ENCODE data around the gene STRADA. TPM values are rescaled to one million over a fixed set of nuclear protein-coding genes. Genes with fewer than 3 reads are reported as not detected.

STRADA gene
- total and polyA plus RNA-seq, 2 of the 8 experiments (the other 6 are each of a cell fraction or from before 2014, with no cell fraction given): 35.6 to 43.3 TPM

DNA sequence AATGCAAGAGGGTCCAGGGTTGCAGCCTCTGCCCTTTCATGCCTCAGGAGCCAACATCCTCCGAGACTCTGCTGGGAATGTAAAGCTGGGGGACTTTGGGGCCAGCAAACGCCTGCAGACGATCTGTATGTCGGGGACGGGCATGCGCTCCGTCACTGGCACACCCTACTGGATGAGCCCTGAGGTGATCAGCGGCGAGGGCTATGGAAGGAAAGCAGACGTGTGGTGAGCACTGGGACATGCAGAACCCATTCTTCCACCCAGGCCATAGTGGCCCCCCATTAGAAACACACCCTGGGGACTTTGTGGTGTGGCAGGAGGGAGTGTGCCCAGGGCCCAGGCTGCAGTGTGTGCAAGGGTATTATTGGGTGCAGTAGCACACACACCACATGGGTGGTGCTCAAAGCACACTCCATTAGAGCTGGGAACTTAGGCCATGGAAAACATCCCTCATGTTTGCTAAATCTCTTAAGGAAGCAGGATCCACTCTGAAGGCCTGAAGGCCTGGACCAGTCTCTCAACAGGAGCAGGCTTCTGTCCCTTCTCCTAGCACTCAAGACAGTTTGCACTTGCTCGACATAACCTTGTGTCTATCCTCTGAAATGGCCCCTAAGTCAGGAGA is 49.3 kb downstream of the STRADA start:
- no peak overlapping the region for H3K18ac ChIP-seq (ENCODE audit: extremely low read depth, low read length)
- DNase-seq (ENCODE audit: low read depth in 1 of 2, low spot score in 2 of 2): no peak
- no peak overlapping the region for H3K4me2 ChIP-seq (ENCODE audit: insufficient read depth in 1 of 2, low read depth in 2 of 2, low read length in 2 of 2)
- H2AFZ ChIP-seq (ENCODE audit: low read length): no peak overlapping the region
- H2AK5ac ChIP-seq (ENCODE audit: low read depth, low read length): no peak overlapping the region
- TF ChIP-seq, protein P1, sequence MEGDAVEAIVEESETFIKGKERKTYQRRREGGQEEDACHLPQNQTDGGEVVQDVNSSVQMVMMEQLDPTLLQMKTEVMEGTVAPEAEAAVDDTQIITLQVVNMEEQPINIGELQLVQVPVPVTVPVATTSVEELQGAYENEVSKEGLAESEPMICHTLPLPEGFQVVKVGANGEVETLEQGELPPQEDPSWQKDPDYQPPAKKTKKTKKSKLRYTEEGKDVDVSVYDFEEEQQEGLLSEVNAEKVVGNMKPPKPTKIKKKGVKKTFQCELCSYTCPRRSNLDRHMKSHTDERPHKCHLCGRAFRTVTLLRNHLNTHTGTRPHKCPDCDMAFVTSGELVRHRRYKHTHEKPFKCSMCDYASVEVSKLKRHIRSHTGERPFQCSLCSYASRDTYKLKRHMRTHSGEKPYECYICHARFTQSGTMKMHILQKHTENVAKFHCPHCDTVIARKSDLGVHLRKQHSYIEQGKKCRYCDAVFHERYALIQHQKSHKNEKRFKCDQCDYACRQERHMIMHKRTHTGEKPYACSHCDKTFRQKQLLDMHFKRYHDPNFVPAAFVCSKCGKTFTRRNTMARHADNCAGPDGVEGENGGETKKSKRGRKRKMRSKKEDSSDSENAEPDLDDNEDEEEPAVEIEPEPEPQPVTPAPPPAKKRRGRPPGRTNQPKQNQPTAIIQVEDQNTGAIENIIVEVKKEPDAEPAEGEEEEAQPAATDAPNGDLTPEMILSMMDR (IDR thresholded peaks at IDR 0.05; ENCODE audit: control extremely low read depth in 1 of 3, insufficient read depth in 1 of 3, low read depth in 1 of 3, low read length in 3 of 3): peak in 1 of 3 experiments; percentile 21; a peak in 1 of 4 replicates
- TF ChIP-seq ASH2L (IDR thresholded peaks at IDR 0.05; ENCODE audit: low read length) (no peak), KDM1A (IDR thresholded peaks at IDR 0.05; ENCODE audit: borderline replicate concordance, low read length) (no peak), KDM4A (IDR thresholded peaks at IDR 0.05; ENCODE audit: low read depth, low read length, severe bottlenecking) (no peak), FOSL1 (IDR thresholded peaks at IDR 0.05; ENCODE audit: insufficient read depth, low read depth, low read length) (no peak), SRF (IDR thresholded peaks at IDR 0.05; ENCODE audit: low read depth, low read length) (no peak), CHD2 (IDR thresholded peaks at IDR 0.05; ENCODE audit: low read length) (no peak)
- peaks cover 0 to 6% (median 2%) of the 10 kb centered on the region in 4 experiments; a peak in 3 of 7 replicates for H3K4me1 ChIP-seq (replicated peaks in 1 of 4; ENCODE audit: control insufficient read depth in 3 of 4, insufficient read depth in 4 of 4, low read length in 3 of 4)
- no peak overlapping the region for H3K56ac ChIP-seq (replicated peaks; ENCODE audit: insufficient read length, low read depth, low read length)
- no peak for FAIRE-seq
- H3K27me3 ChIP-seq (replicated peaks in 1 of 4; ENCODE audit: control insufficient read depth in 3 of 4, extremely low read depth in 1 of 4, insufficient read depth in 3 of 4, low read length in 3 of 4): no peaks in the 10 kb centered on the region
- H2BK120ac ChIP-seq (replicated peaks; ENCODE audit: low read depth, low read length): no peak overlapping the region
- no peak overlapping the region for H2BK12ac ChIP-seq (ENCODE audit: low read depth, low read length)
- H3K4me3 ChIP-seq (ENCODE audit: extremely low read depth in 1 of 4, insufficient read depth in 2 of 4, low read depth in 3 of 4, low read length in 4 of 4): no peak overlapping the region
- no peak overlapping the region for H2BK15ac ChIP-seq (ENCODE audit: low read length)
- no peaks in the 10 kb centered on the region for H3K79me2 ChIP-seq (ENCODE audit: control insufficient read depth in 1 of 2, insufficient read depth in 2 of 2, low read length in 2 of 2)
- H3K9me3 ChIP-seq (ENCODE audit: insufficient read depth in 2 of 2, low read depth in 1 of 2, low read length in 1 of 2): no peaks in the 10 kb centered on the region
- H3K27ac ChIP-seq (ENCODE audit: low read depth, low read length): no peak overlapping the region
- H4K20me1 ChIP-seq (replicated peaks in 1 of 2; ENCODE audit: control insufficient read depth in 1 of 2, insufficient read depth in 2 of 2, low read length in 2 of 2): peaks cover 2 to 3% of the 10 kb centered on the region in 2 experiments
- no peak overlapping the region for H3K9ac ChIP-seq (replicated peaks in 1 of 4; ENCODE audit: extremely low read depth in 1 of 4, low read depth in 3 of 4, low read length in 3 of 4)
- no peak overlapping the region for H3K23ac ChIP-seq (ENCODE audit: insufficient read length)
- H3K36me3 ChIP-seq (ENCODE audit: control insufficient read depth in 2 of 4, insufficient read depth in 4 of 4, low read length in 3 of 4): peaks cover 4 to 17% (median 9%) of the 10 kb centered on the region in 4 experiments; a peak in 5 of 8 replicates
- H3K23me2 ChIP-seq (ENCODE audit: low read depth, low read length): no peaks in the 10 kb centered on the region
- POLR2A ChIA-PET (ENCODE audit: partially characterized antibody): interaction anchor here (1.7 kb wide), 1 partner anchor 12 kb away, joined by 4 read pairs; no protein-coding TSS in a partner anchor
- H4K8ac ChIP-seq (ENCODE audit: extremely low read depth, insufficient read depth, low read length): no peak overlapping the region
- no peaks in the 10 kb centered on the region for H3K79me1 ChIP-seq (ENCODE audit: low read depth, low read length)
- CTCF ChIA-PET (ENCODE audit: partially characterized antibody): interaction anchor here (0.8 to 7.3 kb wide), 10 partner anchors 9 to 266 kb away, joined by 3 to 65 read pairs (median 6); no protein-coding TSS in a partner anchor
- H3K14ac ChIP-seq (ENCODE audit: insufficient read length): no peak overlapping the region
- no peak overlapping the region for H2BK20ac ChIP-seq (ENCODE audit: low read length)
- no peak overlapping the region for H4K5ac ChIP-seq (ENCODE audit: insufficient read length, low read depth, low read length)
- no peak overlapping the region for H2BK5ac ChIP-seq (ENCODE audit: low read depth, low read length)
- H4K91ac ChIP-seq (replicated peaks; ENCODE audit: insufficient read length, low read length): no peak overlapping the region
- 89% methylated on average over 11 of the region's 11 CpGs; no CpG with 5 or more reads in 1 of the 2 experiments for WGBS, 2 experiments (ENCODE audit: extremely low coverage in 1 of 2, insufficient coverage in 1 of 2, insufficient read length in 1 of 2, insufficient replicate concordance in 2 of 2, low coverage in 1 of 2, low lambda C conversion rate in 2 of 2, missing lambda C conversion rate in 1 of 2)
- H3K4ac ChIP-seq (replicated peaks; ENCODE audit: insufficient read length, low read depth, low read length): no peak overlapping the region

Data from H1 (cell line).